ENCODE results near the gene UBE2G1. TPM values are rescaled to one million over a fixed set of nuclear protein-coding genes. Genes with fewer than 3 reads are reported as not detected.

UBE2G1 gene
- total RNA-seq, 1 donor from 2014 or later, result 80.0 TPM

GRCh38 chr17:4310354-4311060 is 56.0 kb downstream of the UBE2G1 start:
- Mint-ChIP-seq H3K27ac (ENCODE audit: unreplicated experiment) (no peak overlapping the region), H3K9me3 (ENCODE audit: low read depth) (no peaks in the 10 kb centered on the region), H3K27me3 (ENCODE audit: low read depth) (no peaks in the 10 kb centered on the region), H3K4me1 (ENCODE audit: low read depth) (peaks cover 47% of the 10 kb centered on the region), H3K36me3 (ENCODE audit: low read depth) (no peaks in the 10 kb centered on the region), H3K4me3 (ENCODE audit: unreplicated experiment) (no peak overlapping the region)
- no peak for DNase-seq (ENCODE audit: low spot score)
- TF ChIP-seq CTCF (IDR thresholded peaks at IDR 0.05), result no peak

- Mint-ChIP-seq H3K27ac (ENCODE audit: unreplicated experiment) (no peak overlapping the region), H3K9me3 (ENCODE audit: low read depth) (no peaks in the 10 kb centered on the region), H3K36me3 (ENCODE audit: low read depth) (no peaks in the 10 kb centered on the region), H3K27me3 (ENCODE audit: low read depth) (no peaks in the 10 kb centered on the region), H3K4me1 (ENCODE audit: low read depth) (peaks cover 50% of the 10 kb centered on the region), H3K4me3 (ENCODE audit: unreplicated experiment) (no peak overlapping the region)
- no peak for DNase-seq (ENCODE audit: low spot score)
- no peak for TF ChIP-seq CTCF (IDR thresholded peaks at IDR 0.05)
Measured at GRCh38 chr17:4309897-4310296, 56.6 kb downstream of the UBE2G1 start.

- H3K4me1 Mint-ChIP-seq (ENCODE audit: low read depth), result peaks cover 34% of the 10 kb centered on the region
- no peaks in the 10 kb centered on the region for H3K9me3 Mint-ChIP-seq (ENCODE audit: low read depth)
- H3K36me3 Mint-ChIP-seq (ENCODE audit: low read depth), result peaks cover 1% of the 10 kb centered on the region
- peak overlapping the region; percentile 46 for H3K27ac Mint-ChIP-seq (ENCODE audit: unreplicated experiment)
- DNase-seq (ENCODE audit: low spot score), result no peak
- TF ChIP-seq CTCF (IDR thresholded peaks at IDR 0.05), result no peak
- H3K27me3 Mint-ChIP-seq (ENCODE audit: low read depth), result no peaks in the 10 kb centered on the region
- no peak overlapping the region for H3K4me3 Mint-ChIP-seq (ENCODE audit: unreplicated experiment)
Measured at GRCh38 chr17:4307179-4307930, 59.1 kb downstream of the UBE2G1 start.

- H3K4me1 Mint-ChIP-seq (ENCODE audit: low read depth), result peaks cover 27% of the 10 kb centered on the region
- H3K36me3 Mint-ChIP-seq (ENCODE audit: low read depth), result peaks cover 3% of the 10 kb centered on the region
- no peaks in the 10 kb centered on the region for H3K27me3 Mint-ChIP-seq (ENCODE audit: low read depth)
- DNase-seq (ENCODE audit: low spot score), result no peak
- no peaks in the 10 kb centered on the region for H3K9me3 Mint-ChIP-seq (ENCODE audit: low read depth)
- no peak for TF ChIP-seq CTCF (IDR thresholded peaks at IDR 0.05)
- H3K4me3 Mint-ChIP-seq (ENCODE audit: unreplicated experiment), result no peak overlapping the region
- no peak overlapping the region for H3K27ac Mint-ChIP-seq (ENCODE audit: unreplicated experiment)
Measured at GRCh38 chr17:4305224-4305623, 61.3 kb downstream of the UBE2G1 start.

GRCh38 chr17:4304417-4305027 is 62.0 kb downstream of the UBE2G1 start:
- H3K36me3 Mint-ChIP-seq (ENCODE audit: low read depth), result peaks cover 3% of the 10 kb centered on the region
- no peak overlapping the region for H3K27ac Mint-ChIP-seq (ENCODE audit: unreplicated experiment)
- H3K4me1 Mint-ChIP-seq (ENCODE audit: low read depth), result peaks cover 20% of the 10 kb centered on the region
- peak; percentile 90 for TF ChIP-seq CTCF (IDR thresholded peaks at IDR 0.05)
- no peak for DNase-seq (ENCODE audit: low spot score)
- H3K9me3 Mint-ChIP-seq (ENCODE audit: low read depth), result no peaks in the 10 kb centered on the region
- H3K27me3 Mint-ChIP-seq (ENCODE audit: low read depth), result no peaks in the 10 kb centered on the region
- H3K4me3 Mint-ChIP-seq (ENCODE audit: unreplicated experiment), result no peak overlapping the region

All from chondrocyte (in vitro differentiated cells).